ENCODE data around the gene RAMP1. TPM values are rescaled to one million over a fixed set of nuclear protein-coding genes. Genes with fewer than 3 reads are reported as not detected.
A peak's percentile ranks its signal among the peaks of the same experiment; 100 is the strongest.

Gene RAMP1
- total RNA-seq, 1 donor from 2014 or later = 3.9 TPM

GRCh38 chr2:237920673-237921072, 61.2 kb downstream of the RAMP1 start:
- CTCF ChIA-PET = no interaction called here
- POLR2A ChIA-PET = no interaction called here
- no peak for TF ChIP-seq CTCF (IDR thresholded peaks at IDR 0.05)
- no peak for ATAC-seq (ENCODE audit: low read depth)
- H3K27ac Mint-ChIP-seq = no peak overlapping the region
- peaks cover 14% of the 10 kb centered on the region for H3K4me1 Mint-ChIP-seq
- intact Hi-C loops (cut with micrococcal nuclease) = loop anchor here (5.0 kb wide), 2 partner anchors 142 to 312 kb away; partner anchors contain the start of gene SCLY
- H3K36me3 Mint-ChIP-seq (ENCODE audit: low read depth) = no peaks in the 10 kb centered on the region
- H3K27me3 Mint-ChIP-seq = no peaks in the 10 kb centered on the region
- no peaks in the 10 kb centered on the region for H3K9me3 Mint-ChIP-seq
- DNase-seq = no peak
- H3K4me3 Mint-ChIP-seq = no peak overlapping the region

GRCh38 chr2:237921967-237922492, 62.6 kb downstream of the RAMP1 start:
- ATAC-seq (ENCODE audit: low read depth) (no peak), DNase-seq (no peak)
- ChIA-PET CTCF (interaction anchor here (1.5 kb wide), 1 partner anchor 8 kb away, joined by 3 read pairs; no protein-coding TSS in a partner anchor), POLR2A (interaction anchor here (2.2 kb wide), 1 partner anchor 17 kb away, joined by 10 read pairs; no protein-coding TSS in a partner anchor)
- H3K27ac Mint-ChIP-seq = no peak overlapping the region
- H3K9me3 Mint-ChIP-seq = no peaks in the 10 kb centered on the region
- H3K4me3 Mint-ChIP-seq = no peak overlapping the region
- TF ChIP-seq CTCF (IDR thresholded peaks at IDR 0.05) = no peak
- no peaks in the 10 kb centered on the region for H3K27me3 Mint-ChIP-seq
- intact Hi-C loops (cut with micrococcal nuclease) = loop anchor here (2.0 to 5.0 kb wide), 6 partner anchors 23 to 310 kb away; partner anchors contain the start of genes ERFE, RAMP1 and SCLY
- H3K36me3 Mint-ChIP-seq (ENCODE audit: low read depth) = no peaks in the 10 kb centered on the region
- peaks cover 14% of the 10 kb centered on the region for H3K4me1 Mint-ChIP-seq

GRCh38 chr2:237922641-237923361, 63.4 kb downstream of the RAMP1 start:
- no peak for ATAC-seq (ENCODE audit: low read depth)
- Mint-ChIP-seq H3K4me1 (peaks cover 14% of the 10 kb centered on the region), H3K9me3 (no peaks in the 10 kb centered on the region), H3K36me3 (ENCODE audit: low read depth) (no peaks in the 10 kb centered on the region), H3K27ac (no peak overlapping the region), H3K27me3 (no peaks in the 10 kb centered on the region), H3K4me3 (peak overlapping the region; percentile 55)
- POLR2A ChIA-PET = interaction anchor here (1.0 to 2.2 kb wide), 2 partner anchors 17 to 24 kb away, joined by 3 to 10 read pairs; no protein-coding TSS in a partner anchor
- TF ChIP-seq CTCF (IDR thresholded peaks at IDR 0.05) = no peak
- CTCF ChIA-PET = interaction anchor here (0.7 to 1.5 kb wide), 9 partner anchors 9 to 341 kb away, joined by 3 to 6 read pairs (median 3); no protein-coding TSS in a partner anchor
- intact Hi-C loops (cut with micrococcal nuclease) = loop anchor here (1.0 to 5.0 kb wide), 7 partner anchors 24 to 340 kb away; partner anchors contain the start of genes ERFE, RAMP1 and SCLY
- DNase-seq = no peak

GRCh38 chr2:237923481-237924163, 64.2 kb downstream of the RAMP1 start:
- intact Hi-C loops (cut with micrococcal nuclease) = loop anchor here (1.0 to 5.0 kb wide), 7 partner anchors 25 to 340 kb away; partner anchors contain the start of genes ERFE, RAMP1 and SCLY
- DNase-seq = peak; percentile 80
- H3K4me3 Mint-ChIP-seq = peak overlapping the region; percentile 55
- ATAC-seq (ENCODE audit: low read depth) = peak; percentile 100
- no peaks in the 10 kb centered on the region for H3K36me3 Mint-ChIP-seq (ENCODE audit: low read depth)
- H3K27ac Mint-ChIP-seq = peak overlapping the region; percentile 35
- peaks cover 14% of the 10 kb centered on the region for H3K4me1 Mint-ChIP-seq
- no peaks in the 10 kb centered on the region for H3K9me3 Mint-ChIP-seq
- POLR2A ChIA-PET = interaction anchor here (1.0 to 2.2 kb wide), 2 partner anchors 18 to 25 kb away, joined by 3 to 10 read pairs; no protein-coding TSS in a partner anchor
- H3K27me3 Mint-ChIP-seq = peaks cover 1% of the 10 kb centered on the region
- TF ChIP-seq CTCF (IDR thresholded peaks at IDR 0.05) = peak; percentile 81
- CTCF ChIA-PET = interaction anchor here (0.7 to 1.5 kb wide), 9 partner anchors 10 to 340 kb away, joined by 3 to 6 read pairs (median 3); no protein-coding TSS in a partner anchor

All from activated B cell treated with CpG ODN at 0.5 μM for 24 hours (primary cell).